Hematopoietic multipotent progenitor cell treated with erythropoietin and hydrocortisone succinate and interleukin-3 and kit ligand, for 8 days (in vitro differentiated cells): ENCODE data around the gene UBALD1.
A peak's percentile ranks its signal among the peaks of the same experiment; 100 is the strongest.

Experiments
- DNase-seq: peaks from one replicate; pipeline ENCODE4 v3.0.0-alpha.2; 2015

UBALD1 gene

DNA sequence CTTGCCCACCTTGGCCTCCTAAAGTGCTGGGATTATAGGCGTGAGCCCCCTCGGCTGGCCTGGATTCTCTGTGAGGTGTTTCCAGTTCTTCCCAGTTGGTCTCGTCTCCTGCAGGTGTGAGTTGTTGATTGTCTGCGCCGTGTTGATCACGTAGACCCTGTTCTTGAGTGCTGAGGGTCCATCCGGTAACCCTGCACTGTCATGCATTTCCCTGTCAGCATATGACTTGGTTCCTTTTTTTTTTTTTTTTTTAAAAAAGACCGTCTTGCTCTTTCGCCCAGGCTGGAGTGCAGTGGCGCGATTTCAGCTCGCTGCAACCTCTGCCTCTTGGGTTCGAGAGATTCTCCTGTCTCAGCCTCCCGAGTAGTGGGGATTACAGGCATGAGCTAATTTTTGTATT is 27.2 kb upstream of the UBALD1 start:
- DNase-seq, result no peak

GRCh38 chr16:4641306-4641687 is 26.6 kb upstream of the UBALD1 start:
- DNase-seq, result no peak

GRCh38 chr16:4640572-4641305 is 26.1 kb upstream of the UBALD1 start:
- no peak for DNase-seq

- DNase-seq, result no peak
These were observed 25.3 kb upstream of the UBALD1 start for GRCh38 chr16:4639899-4640509.

DNA sequence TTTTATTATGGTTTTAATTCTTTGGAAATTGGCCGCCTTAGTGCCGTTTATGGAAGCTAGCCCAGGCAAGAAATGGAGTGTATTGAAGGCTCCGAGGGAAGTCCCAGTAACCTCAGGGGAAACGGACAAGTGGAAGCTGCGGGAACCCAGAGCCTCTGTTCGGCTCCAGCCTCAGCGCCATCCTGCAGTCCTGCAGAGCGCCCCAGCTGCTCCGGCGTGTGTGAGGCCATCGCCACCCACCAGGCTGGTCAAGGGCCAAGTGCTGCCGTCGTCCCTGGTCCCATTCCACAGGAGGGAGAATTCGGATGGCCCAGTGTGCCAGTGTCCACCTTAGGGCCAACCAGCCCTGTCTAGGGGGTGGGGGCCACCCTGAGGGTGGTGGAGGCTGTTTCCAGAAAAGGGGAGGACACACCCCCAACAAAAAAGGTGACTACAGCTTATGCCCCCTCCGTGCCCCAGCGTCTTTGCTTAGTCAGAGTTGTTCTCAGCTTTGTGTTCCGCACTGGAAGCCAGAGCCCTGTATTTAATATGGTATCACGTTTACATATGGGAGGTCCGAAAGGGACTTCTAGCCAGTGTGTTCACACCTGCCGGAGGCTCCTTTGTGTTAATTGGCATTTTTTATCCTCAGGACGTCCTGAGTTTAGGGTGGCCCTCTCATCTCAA is 22.9 kb upstream of the UBALD1 start:
- no peak for DNase-seq

GRCh38 chr16:4636196-4636595 is 21.5 kb upstream of the UBALD1 start:
- no peak for DNase-seq

DNA sequence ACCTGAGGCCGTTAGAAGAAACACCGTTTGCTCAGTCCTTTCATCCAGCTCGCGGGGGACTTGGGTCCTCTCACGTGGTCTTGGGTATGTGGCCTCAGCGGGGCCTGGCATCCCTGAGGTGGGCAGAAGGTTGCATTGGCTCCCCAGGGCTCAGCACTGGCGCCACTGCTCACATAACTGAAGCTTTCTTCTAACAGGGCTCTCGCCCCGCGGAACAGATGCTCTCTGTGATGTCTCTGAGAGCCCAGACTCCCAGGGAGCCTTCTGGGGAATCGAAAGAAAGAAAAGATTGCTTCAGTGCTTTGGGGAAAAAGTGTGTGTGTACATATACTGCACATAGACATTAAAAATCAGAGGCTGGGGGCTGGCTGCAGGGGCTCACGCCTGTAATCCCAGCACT is 20.1 kb upstream of the UBALD1 start:
- DNase-seq, result no peak

- no peak for DNase-seq
These were observed 19.4 kb upstream of the UBALD1 start for GRCh38 chr16:4633910-4634635.

DNA sequence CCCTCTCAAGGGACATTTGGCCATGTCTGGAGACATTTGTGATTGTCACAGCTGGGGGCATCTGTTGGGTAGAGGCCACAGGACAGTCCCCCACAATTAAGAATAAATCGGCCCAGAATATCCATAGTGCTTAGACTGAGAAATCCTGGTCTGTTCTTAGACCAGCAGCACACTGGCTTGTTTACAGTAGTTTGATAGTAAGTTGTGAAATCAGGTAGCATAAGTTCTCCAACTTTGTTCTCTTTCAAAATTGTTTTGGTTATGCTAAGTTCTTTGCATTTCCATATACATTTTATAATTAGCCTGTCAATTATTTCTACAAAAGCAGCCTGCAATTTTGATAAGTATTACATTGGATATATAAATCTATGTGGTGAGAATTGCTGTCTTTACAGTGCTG is 16.8 kb upstream of the UBALD1 start:
- no peak for DNase-seq

DNA sequence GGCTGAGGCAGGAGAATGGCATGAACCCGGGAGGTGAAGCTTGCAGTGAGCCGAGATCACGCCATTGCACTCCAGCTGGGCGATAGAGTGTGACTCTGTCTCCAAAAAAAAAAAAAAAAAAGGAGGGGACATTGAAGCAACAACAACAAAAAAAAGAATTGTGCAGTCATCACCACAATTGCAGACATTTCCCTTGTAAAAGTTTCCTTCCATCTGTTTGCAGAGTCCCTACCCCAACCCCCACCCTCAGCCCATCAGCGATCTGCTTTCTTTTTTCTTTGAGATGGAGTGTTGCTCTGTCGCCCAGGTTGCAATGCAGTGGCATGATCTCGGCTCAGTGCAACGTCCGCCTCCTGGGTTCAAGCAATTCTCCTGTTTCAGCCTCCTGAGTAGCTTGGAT is 13.6 kb upstream of the UBALD1 start:
- DNase-seq, result no peak

- DNase-seq, result no peak
These were observed 11.7 kb upstream of the UBALD1 start for GRCh38 chr16:4626396-4626795.

GRCh38 chr16:4625560-4626159 is 11.0 kb upstream of the UBALD1 start:
- peak; percentile 20 for DNase-seq

DNA sequence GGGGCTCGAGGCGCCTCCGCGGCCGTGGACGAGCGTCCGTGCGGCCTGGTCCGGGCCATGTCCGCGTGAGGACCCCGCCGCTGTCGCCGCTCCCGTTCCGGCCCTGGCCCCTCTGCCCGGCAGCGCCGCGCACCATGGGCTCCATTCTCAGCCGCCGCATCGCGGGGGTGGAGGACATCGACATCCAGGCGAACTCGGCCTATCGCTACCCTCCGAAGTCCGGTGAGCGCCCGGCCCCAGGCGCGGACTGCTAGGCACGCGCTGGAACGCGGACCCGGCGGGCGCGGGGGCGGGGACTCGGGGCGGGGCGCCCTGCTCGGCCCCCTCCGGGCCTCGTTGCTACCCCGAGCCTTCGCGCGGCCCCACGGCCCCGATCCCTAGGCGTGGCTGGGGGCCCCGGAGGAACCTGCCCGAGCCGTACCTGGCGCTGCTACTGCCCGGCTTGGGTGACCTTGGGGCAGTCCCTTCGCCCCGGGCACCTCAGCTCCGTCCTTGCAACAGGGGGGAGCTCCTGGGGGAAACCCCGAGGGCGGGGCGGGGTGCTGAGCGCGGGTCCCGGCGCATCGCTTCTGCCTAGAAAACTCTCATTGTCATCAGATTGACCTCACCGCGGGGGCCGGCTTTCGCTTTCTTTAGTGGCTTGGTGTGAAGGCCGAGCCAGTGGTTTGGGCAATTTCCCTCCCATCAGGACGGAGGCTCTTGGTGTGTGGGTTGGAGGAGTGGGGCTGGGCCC is 10.3 kb upstream of the UBALD1 start:
- DNase-seq, result peak; percentile 41

DNA sequence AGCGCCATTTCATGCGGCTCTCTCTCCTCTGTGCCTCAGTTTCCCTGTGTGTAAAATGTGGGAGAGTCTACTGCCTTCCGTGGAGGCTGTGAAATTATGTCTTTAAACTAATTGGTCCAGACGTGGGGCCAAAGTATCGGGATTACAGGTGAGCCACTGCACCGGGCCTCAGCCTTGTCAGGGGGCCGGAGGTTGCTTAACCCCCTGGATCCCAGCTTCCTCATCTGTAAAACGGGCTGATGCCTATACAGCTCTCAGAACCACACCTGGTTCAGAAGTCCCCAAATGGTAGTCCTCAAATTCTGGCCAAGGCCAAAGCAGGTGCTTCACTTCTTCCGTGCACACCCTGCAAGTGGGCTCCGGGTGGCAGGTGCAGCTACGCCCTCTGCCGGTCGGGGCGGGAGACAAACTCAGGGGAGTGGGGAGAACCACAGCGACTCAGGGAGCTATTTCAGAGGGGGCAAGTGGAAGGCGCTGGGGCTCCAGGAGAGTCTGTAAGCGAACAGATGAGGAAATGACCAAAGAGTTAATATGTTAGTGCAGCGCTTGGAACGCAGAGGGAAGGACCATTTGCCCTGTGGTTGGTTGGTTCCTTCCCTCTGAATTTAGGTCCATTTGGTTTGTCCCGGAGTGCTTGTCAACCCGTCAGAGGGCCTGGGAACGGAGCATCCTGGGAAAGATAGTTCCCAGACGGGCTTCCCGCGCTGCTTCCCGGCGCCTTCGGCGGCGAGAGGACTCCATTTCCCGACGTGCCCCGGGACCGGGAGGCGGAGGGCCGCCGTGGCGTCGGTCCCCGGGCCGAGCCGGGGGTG is 9.5 kb upstream of the UBALD1 start, which contains the start of gene MGRN1:
MGRN1 (plus strand) TSS at position 812 of the 812 bp plus-strand sequence. CDS start 135 bp downstream, outside the sequence.
- DNase-seq, result peak; percentile 97

- DNase-seq, result no peak
These were observed 8.9 kb upstream of the UBALD1 start for GRCh38 chr16:4623593-4623992.

- DNase-seq, result no peak
These were observed 4.1 kb upstream of the UBALD1 start for GRCh38 chr16:4618645-4619418.

DNA sequence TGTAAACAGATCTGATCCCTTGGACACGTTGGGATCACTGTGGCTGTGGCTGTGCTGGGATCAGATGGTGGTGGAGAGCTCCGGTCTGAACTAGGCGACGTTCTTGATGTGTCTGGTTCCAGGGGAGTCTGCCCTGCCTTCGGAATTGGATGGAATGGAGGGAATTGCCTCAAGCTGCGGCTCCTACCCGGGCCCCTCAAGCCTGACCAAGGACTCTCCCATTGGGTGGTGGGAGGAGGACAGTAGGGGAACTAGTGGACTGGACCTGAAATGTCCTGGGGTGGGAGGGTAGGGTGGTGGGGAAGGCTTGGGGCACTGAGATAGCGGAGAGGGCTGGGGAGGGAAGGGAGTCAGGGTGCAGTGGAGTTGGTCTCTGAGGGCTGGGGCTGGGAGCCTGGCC is 3.2 kb upstream of the UBALD1 start:
- DNase-seq, result no peak

DNA sequence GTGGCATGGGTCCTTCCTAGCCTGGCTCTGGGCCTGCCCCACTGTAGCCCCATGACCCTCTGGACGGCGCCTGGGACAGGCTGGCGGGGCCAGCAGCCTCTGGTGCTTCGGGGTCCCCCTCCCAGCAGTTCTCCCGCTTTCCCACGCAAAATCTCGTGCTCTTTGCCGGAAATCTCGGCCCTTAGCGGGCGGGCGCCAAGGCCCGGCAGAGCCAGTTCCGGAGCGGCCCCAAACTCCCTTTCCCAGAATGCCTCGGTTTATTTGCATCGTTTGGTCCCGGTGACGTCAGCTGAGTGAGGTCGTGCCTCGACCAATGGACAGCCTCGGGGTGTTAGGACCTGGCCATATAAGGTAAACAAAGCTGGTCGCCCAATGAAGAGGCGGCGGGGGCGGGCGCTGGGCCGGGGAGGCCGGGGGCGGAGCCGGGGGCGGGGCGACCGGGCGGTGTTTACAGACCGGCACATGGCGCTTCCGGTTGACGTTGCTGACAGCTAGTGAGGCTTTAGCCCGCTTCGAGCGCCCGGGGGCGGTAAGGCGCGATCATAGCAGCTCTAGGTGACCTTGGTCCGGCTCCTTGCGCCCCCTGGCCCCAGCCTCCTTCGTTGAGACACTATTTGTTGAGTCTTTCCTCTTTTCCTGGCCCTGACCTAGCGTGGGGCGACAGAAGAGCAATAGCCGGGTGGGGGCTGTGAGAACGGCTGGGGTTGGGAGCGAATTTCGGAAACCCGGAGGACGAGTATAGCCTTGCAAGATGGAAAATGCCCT is 1.5 kb upstream of the UBALD1 start:
- peak; percentile 100 for DNase-seq

DNA sequence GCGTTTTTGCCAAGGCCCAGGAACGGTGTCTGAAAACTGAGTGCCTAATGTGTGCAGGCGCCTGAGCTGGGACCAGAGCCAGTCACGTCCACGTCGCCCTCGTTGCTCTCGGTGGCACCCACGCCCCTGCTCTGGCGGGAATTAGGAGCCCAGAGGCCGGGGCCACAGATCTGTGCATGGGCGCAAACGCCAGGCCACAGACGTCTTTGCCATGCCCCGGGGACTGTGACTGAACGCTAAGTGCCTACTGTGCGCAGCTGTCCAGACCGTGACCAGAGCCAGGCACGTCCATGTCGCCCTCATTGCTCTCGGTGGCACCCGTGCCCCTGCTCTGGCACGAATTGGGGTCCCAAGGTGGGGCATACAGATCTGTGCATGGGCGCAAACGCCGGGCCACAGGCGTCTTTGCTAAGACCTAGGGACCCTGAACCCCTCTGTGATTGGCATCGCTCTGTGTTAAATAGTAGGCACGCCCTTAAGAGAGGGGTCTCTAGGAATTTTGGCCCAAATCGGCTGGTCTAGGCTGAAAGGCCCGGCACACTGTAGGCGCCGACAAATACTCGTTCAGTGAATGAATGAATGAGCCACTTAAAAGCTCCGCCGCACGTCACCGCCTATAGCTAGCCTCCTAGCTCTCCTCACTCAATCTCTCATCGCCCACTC is 827 bp upstream of the UBALD1 start:
- DNase-seq, result no peak
